IPS DF 4.7 (cell line): ENCODE results near the gene HERPUD2.

Experiments
- DNase-seq: peaks from one replicate; pipeline ENCODE4 v3.0.0-alpha.2; 2013; ENCODE audit warnings: low spot score; ENCODE audit errors: extremely low read depth

The HERPUD2 gene

GRCh38 chr7:35694784-35695472, at the start of gene HERPUD2:
HERPUD2 (minus strand) TSS chr7:35695135; CDS start chr7:35694330, 805 bp downstream.
- peak; percentile 78 for DNase-seq

GRCh38 chr7:35738889-35739288, 44.0 kb upstream of the HERPUD2 start:
- no peak for DNase-seq

GRCh38 chr7:35736725-35737124, 41.8 kb upstream of the HERPUD2 start:
- DNase-seq, result no peak

- no peak for DNase-seq
These were observed 40.5 kb upstream of the HERPUD2 start for GRCh38 chr7:35735396-35735795.

- no peak for DNase-seq
These were observed 39.1 kb upstream of the HERPUD2 start for GRCh38 chr7:35734001-35734483.

GRCh38 chr7:35731349-35731748, 36.4 kb upstream of the HERPUD2 start:
- no peak for DNase-seq

- no peak for DNase-seq
These were observed 34.3 kb upstream of the HERPUD2 start for GRCh38 chr7:35729061-35729783.

- DNase-seq, result no peak
These were observed 33.6 kb upstream of the HERPUD2 start for GRCh38 chr7:35728412-35729060.

GRCh38 chr7:35727571-35727970, 32.6 kb upstream of the HERPUD2 start:
- no peak for DNase-seq

- DNase-seq, result no peak
These were observed 31.7 kb upstream of the HERPUD2 start for GRCh38 chr7:35726654-35727053.

GRCh38 chr7:35725280-35725680, 30.3 kb upstream of the HERPUD2 start:
- no peak for DNase-seq

- DNase-seq, result no peak
These were observed 28.1 kb upstream of the HERPUD2 start for GRCh38 chr7:35723011-35723410.

GRCh38 chr7:35722054-35722849, 27.3 kb upstream of the HERPUD2 start:
- no peak for DNase-seq

GRCh38 chr7:35721288-35721687, 26.4 kb upstream of the HERPUD2 start:
- no peak for DNase-seq

GRCh38 chr7:35720849-35721248, 25.9 kb upstream of the HERPUD2 start:
- no peak for DNase-seq

- no peak for DNase-seq
These were observed 25.1 kb upstream of the HERPUD2 start for GRCh38 chr7:35720032-35720431.

- DNase-seq, result no peak
These were observed 23.1 kb upstream of the HERPUD2 start for GRCh38 chr7:35718047-35718446.

GRCh38 chr7:35717516-35717915, 22.6 kb upstream of the HERPUD2 start:
- DNase-seq, result no peak

- DNase-seq, result no peak
These were observed 22.1 kb upstream of the HERPUD2 start for GRCh38 chr7:35717013-35717412.

GRCh38 chr7:35716038-35716803, 21.3 kb upstream of the HERPUD2 start:
- no peak for DNase-seq

- no peak for DNase-seq
These were observed 19.9 kb upstream of the HERPUD2 start for GRCh38 chr7:35714862-35715261.
